Measurements from ENCODE around the gene RASAL2. TPM values are rescaled to one million over a fixed set of nuclear protein-coding genes. Genes with fewer than 3 reads are reported as not detected.
"Not testable (repeated sequence)": the region's sequence is repeated elsewhere in the genome, so short reads cannot be mapped to it uniquely, and the experiment has no call there.

Gene RASAL2
- total RNA-seq, 1 experiment from 2014 or later = not detected

GRCh38 chr1:178500091-178500770, 406.3 kb downstream of the RASAL2 start:
- Histone ChIP-seq H3K27ac (ENCODE audit: low read length) (no peak overlapping the region), H3K9me2 (replicated peaks; ENCODE audit: insufficient read depth, low read length) (no peaks in the 10 kb centered on the region), H3K4me1 (ENCODE audit: low read length) (no peaks in the 10 kb centered on the region), H3K4me3 (ENCODE audit: low read length) (no peak overlapping the region), H3K27me3 (ENCODE audit: low read length) (no peaks in the 10 kb centered on the region), H2AFZ (ENCODE audit: low read length) (no peak overlapping the region), H3K9me3 (ENCODE audit: low read length) (no peaks in the 10 kb centered on the region), H4K20me1 (ENCODE audit: insufficient read depth, low read depth, low read length) (no peaks in the 10 kb centered on the region), H3K36me3 (ENCODE audit: insufficient read depth, low read length) (no peaks in the 10 kb centered on the region), H3K4me2 (ENCODE audit: low read depth, low read length, poor library complexity, severe bottlenecking) (no peak overlapping the region), H3K79me2 (ENCODE audit: low read length) (no peaks in the 10 kb centered on the region), H3K9ac (ENCODE audit: low read length) (no peak overlapping the region)
- DNase-seq = no peak

DNA sequence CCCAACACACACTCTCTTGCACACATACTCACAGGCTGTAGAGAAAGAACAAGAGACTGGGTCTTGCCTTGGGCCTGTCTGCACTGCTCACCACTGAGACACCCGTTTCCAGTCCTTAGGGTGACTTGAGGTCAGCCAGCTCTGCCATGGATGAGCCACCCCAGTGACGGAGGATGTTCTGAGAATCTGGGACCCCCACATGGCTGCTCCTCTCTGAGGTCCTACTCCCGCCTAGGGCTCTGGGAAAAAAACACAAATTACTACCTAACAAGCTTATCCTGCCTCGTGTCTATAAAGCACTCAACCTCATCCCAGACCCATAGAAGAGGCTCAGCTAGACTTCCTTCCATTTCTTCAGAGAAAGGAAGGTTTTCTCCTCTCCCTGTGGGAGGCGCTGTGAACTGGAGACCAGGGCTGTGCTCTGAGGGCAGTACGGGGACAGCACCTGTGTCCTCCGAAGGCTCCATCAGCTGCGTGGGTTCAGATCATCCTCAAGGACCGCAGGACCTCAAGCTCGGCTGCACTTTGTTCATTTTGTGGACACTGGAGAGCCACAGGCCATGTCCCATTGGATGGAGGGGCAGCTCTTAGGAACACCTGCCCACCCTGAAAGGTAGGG, 407.1 kb downstream of the RASAL2 start:
- H3K9me2 ChIP-seq (replicated peaks; ENCODE audit: insufficient read depth, low read length) = no peaks in the 10 kb centered on the region
- no peaks in the 10 kb centered on the region for H3K4me1 ChIP-seq (ENCODE audit: low read length)
- no peak overlapping the region for H2AFZ ChIP-seq (ENCODE audit: low read length)
- no peak overlapping the region for H3K27ac ChIP-seq (ENCODE audit: low read length)
- no peaks in the 10 kb centered on the region for H3K9me3 ChIP-seq (ENCODE audit: low read length)
- no peak overlapping the region for H3K9ac ChIP-seq (ENCODE audit: low read length)
- H3K4me2 ChIP-seq (ENCODE audit: low read depth, low read length, poor library complexity, severe bottlenecking) = no peak overlapping the region
- no peaks in the 10 kb centered on the region for H3K79me2 ChIP-seq (ENCODE audit: low read length)
- H3K27me3 ChIP-seq (ENCODE audit: low read length) = no peaks in the 10 kb centered on the region
- H3K4me3 ChIP-seq (ENCODE audit: low read length) = no peak overlapping the region
- DNase-seq = no peak
- no peaks in the 10 kb centered on the region for H3K36me3 ChIP-seq (ENCODE audit: insufficient read depth, low read length)
- H4K20me1 ChIP-seq (ENCODE audit: insufficient read depth, low read depth, low read length) = no peaks in the 10 kb centered on the region

DNA sequence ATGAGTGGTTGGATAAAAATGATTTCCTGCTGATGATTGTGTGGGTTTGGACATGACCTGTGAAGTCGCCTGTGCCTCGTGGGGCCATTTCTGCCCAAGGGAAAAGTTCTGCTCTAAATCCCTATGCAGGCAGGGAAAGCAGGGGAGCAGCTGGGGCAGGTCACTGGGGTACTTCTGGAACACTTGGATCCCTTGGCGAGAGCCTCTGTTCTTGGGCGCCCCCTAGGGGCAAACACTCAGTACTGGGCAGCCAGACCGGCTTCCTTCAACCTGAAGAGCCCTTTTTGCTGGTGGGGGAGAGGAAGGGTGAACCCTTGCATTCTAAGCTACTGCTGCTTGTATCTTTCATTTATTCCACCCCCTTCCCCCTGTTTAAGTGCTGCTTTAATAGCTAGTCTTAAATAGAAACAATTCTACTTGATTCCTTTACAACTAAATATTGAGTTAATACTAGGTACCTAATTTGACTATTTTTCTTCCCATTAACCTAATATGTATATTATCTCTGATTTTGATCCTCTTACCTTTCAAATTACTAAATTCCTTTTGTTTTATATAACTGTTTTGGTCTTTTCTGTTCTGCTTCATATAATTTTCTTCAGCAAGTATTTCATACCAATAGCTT, 407.9 kb downstream of the RASAL2 start:
- Histone ChIP-seq H3K4me3 (ENCODE audit: low read length) (no peak overlapping the region), H2AFZ (ENCODE audit: low read length) (no peak overlapping the region), H3K27ac (ENCODE audit: low read length) (no peak overlapping the region), H3K4me1 (ENCODE audit: low read length) (no peaks in the 10 kb centered on the region), H4K20me1 (ENCODE audit: insufficient read depth, low read depth, low read length) (no peaks in the 10 kb centered on the region), H3K9me2 (replicated peaks; ENCODE audit: insufficient read depth, low read length) (no peaks in the 10 kb centered on the region), H3K4me2 (ENCODE audit: low read depth, low read length, poor library complexity, severe bottlenecking) (no peak overlapping the region), H3K27me3 (ENCODE audit: low read length) (no peaks in the 10 kb centered on the region), H3K79me2 (ENCODE audit: low read length) (no peaks in the 10 kb centered on the region), H3K9me3 (ENCODE audit: low read length) (no peaks in the 10 kb centered on the region), H3K9ac (ENCODE audit: low read length) (no peak overlapping the region), H3K36me3 (ENCODE audit: insufficient read depth, low read length) (no peaks in the 10 kb centered on the region)
- DNase-seq = peak; percentile 89

DNA sequence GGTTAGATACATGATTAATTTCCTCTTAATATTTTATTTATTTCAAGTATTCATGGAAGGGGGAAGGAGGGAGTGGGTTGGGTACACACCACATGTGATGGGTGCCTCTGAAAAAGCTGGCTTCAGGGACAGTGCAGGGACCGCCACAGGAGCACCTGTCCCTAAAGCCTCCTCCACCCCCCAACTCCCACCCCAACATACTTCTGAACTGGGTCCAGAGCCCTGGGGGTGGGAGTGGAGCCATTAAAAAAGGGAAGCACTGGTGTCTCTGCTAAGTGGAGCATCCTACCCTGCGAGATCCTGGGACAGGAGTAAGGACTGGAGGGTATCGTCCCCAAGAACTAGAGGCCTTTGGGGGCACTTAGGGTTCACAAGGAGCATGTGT, 408.4 kb downstream of the RASAL2 start:
- no peaks in the 10 kb centered on the region for H3K36me3 ChIP-seq (ENCODE audit: insufficient read depth, low read length)
- H3K9me3 ChIP-seq (ENCODE audit: low read length) = no peaks in the 10 kb centered on the region
- no peaks in the 10 kb centered on the region for H3K79me2 ChIP-seq (ENCODE audit: low read length)
- no peaks in the 10 kb centered on the region for H3K9me2 ChIP-seq (replicated peaks; ENCODE audit: insufficient read depth, low read length)
- no peak overlapping the region for H3K4me2 ChIP-seq (ENCODE audit: low read depth, low read length, poor library complexity, severe bottlenecking)
- no peaks in the 10 kb centered on the region for H3K4me1 ChIP-seq (ENCODE audit: low read length)
- H3K9ac ChIP-seq (ENCODE audit: low read length) = no peak overlapping the region
- no peaks in the 10 kb centered on the region for H3K27me3 ChIP-seq (ENCODE audit: low read length)
- no peaks in the 10 kb centered on the region for H4K20me1 ChIP-seq (ENCODE audit: insufficient read depth, low read depth, low read length)
- no peak for DNase-seq
- no peak overlapping the region for H2AFZ ChIP-seq (ENCODE audit: low read length)
- no peak overlapping the region for H3K4me3 ChIP-seq (ENCODE audit: low read length)
- H3K27ac ChIP-seq (ENCODE audit: low read length) = no peak overlapping the region

DNA sequence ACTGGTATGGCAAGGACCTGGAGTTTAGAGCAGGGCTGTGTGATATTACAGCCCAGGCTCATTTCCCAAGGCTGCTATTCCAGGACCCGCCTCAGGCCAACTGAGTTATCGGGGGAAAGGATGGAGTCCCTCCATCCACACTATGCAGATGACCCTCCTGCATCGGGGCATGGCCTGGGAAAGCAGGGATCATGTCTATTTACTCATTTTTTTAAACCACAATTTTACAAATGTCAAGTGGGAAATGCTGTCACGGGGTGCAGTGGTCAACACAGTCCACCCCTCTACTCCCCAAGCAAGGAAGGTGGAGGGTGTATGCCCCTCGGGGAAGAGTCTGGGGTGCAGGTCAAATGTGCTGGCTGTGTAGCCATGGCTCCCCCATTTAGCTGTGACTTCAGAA, 409.0 kb downstream of the RASAL2 start:
- Histone ChIP-seq H3K9me3 (ENCODE audit: low read length) (no peaks in the 10 kb centered on the region), H3K79me2 (ENCODE audit: low read length) (no peaks in the 10 kb centered on the region), H4K20me1 (ENCODE audit: insufficient read depth, low read depth, low read length) (no peaks in the 10 kb centered on the region), H3K36me3 (ENCODE audit: insufficient read depth, low read length) (no peaks in the 10 kb centered on the region), H3K27me3 (ENCODE audit: low read length) (no peaks in the 10 kb centered on the region), H3K4me2 (ENCODE audit: low read depth, low read length, poor library complexity, severe bottlenecking) (no peak overlapping the region), H2AFZ (ENCODE audit: low read length) (no peak overlapping the region), H3K9ac (ENCODE audit: low read length) (no peak overlapping the region), H3K4me3 (ENCODE audit: low read length) (no peak overlapping the region), H3K4me1 (ENCODE audit: low read length) (no peaks in the 10 kb centered on the region), H3K9me2 (replicated peaks; ENCODE audit: insufficient read depth, low read length) (no peaks in the 10 kb centered on the region), H3K27ac (ENCODE audit: low read length) (no peak overlapping the region)
- no peak for DNase-seq

DNA sequence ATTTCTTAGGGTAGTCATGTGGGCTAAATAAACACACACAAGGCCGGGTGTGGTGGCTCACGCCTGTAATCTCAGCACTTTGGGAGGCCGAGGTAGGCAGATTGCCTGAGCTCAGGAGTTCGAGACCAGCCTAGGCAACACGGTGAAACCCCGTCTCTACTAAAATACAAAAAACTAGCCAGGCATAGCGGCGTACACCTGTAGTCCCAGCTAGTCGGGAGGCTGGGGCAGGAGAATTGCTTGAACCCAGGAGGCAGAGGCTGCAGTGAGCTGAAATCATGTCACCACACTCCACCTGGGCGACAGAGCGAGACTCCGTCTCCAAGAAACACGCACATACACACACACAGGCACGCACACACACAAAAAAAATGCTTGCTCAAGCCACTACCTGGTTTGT, 409.4 kb downstream of the RASAL2 start:
- H3K79me2 ChIP-seq (ENCODE audit: low read length); H3K4me1 ChIP-seq (ENCODE audit: low read length); H3K4me3 ChIP-seq (ENCODE audit: low read length); H2AFZ ChIP-seq (ENCODE audit: low read length); H4K20me1 ChIP-seq (ENCODE audit: insufficient read depth, low read depth, low read length); H3K9me3 ChIP-seq (ENCODE audit: low read length); DNase-seq; H3K4me2 ChIP-seq (ENCODE audit: low read depth, low read length, poor library complexity, severe bottlenecking); H3K36me3 ChIP-seq (ENCODE audit: insufficient read depth, low read length); H3K9ac ChIP-seq (ENCODE audit: low read length); H3K27me3 ChIP-seq (ENCODE audit: low read length); H3K27ac ChIP-seq (ENCODE audit: low read length); H3K9me2 ChIP-seq (replicated peaks; ENCODE audit: insufficient read depth, low read length): not testable (repeated sequence)

DNA sequence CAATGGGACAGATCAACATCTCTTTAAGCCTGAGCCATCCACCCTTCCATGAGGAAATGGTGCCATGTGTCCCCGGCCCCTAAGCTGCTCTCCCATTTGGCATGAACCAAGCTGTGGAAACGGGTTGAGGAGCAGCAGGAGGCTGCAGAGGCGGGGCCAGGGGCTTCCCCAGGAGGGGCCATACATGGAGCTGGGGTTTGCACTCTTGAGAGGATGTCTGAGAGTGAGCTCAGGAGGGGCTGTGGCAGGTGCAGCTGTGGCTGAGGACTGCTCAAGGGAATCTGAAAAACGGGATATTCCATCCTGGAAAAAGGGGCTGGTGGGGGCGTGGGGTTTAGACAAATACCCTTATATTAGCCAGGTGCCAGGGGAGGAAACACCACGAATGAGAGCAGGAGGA, 409.9 kb downstream of the RASAL2 start:
- no peak for DNase-seq
- Histone ChIP-seq H3K4me3 (ENCODE audit: low read length) (no peak overlapping the region), H3K9ac (ENCODE audit: low read length) (no peak overlapping the region), H3K36me3 (ENCODE audit: insufficient read depth, low read length) (no peaks in the 10 kb centered on the region), H3K4me2 (ENCODE audit: low read depth, low read length, poor library complexity, severe bottlenecking) (no peak overlapping the region), H4K20me1 (ENCODE audit: insufficient read depth, low read depth, low read length) (no peaks in the 10 kb centered on the region), H3K4me1 (ENCODE audit: low read length) (no peaks in the 10 kb centered on the region), H3K9me3 (ENCODE audit: low read length) (no peaks in the 10 kb centered on the region), H2AFZ (ENCODE audit: low read length) (no peak overlapping the region), H3K27ac (ENCODE audit: low read length) (no peak overlapping the region), H3K79me2 (ENCODE audit: low read length) (no peaks in the 10 kb centered on the region), H3K27me3 (ENCODE audit: low read length) (no peaks in the 10 kb centered on the region), H3K9me2 (replicated peaks; ENCODE audit: insufficient read depth, low read length) (no peaks in the 10 kb centered on the region)

- no peaks in the 10 kb centered on the region for H3K4me1 ChIP-seq (ENCODE audit: low read length)
Measured at GRCh38 chr1:178504286-178504685, 410.4 kb downstream of the RASAL2 start.

More at GRCh38 chr1:178504286-178504685, 410.4 kb downstream of the RASAL2 start:
- no peak overlapping the region for H3K4me3 ChIP-seq (ENCODE audit: low read length)
- H3K27me3 ChIP-seq (ENCODE audit: low read length) = no peaks in the 10 kb centered on the region
- H3K9ac ChIP-seq (ENCODE audit: low read length) = no peak overlapping the region
- no peaks in the 10 kb centered on the region for H3K79me2 ChIP-seq (ENCODE audit: low read length)
- H3K9me2 ChIP-seq (replicated peaks; ENCODE audit: insufficient read depth, low read length) = no peaks in the 10 kb centered on the region
- no peaks in the 10 kb centered on the region for H4K20me1 ChIP-seq (ENCODE audit: insufficient read depth, low read depth, low read length)
- H2AFZ ChIP-seq (ENCODE audit: low read length) = no peak overlapping the region
- no peaks in the 10 kb centered on the region for H3K9me3 ChIP-seq (ENCODE audit: low read length)
- no peaks in the 10 kb centered on the region for H3K36me3 ChIP-seq (ENCODE audit: insufficient read depth, low read length)
- no peak for DNase-seq
- no peak overlapping the region for H3K27ac ChIP-seq (ENCODE audit: low read length)
- no peak overlapping the region for H3K4me2 ChIP-seq (ENCODE audit: low read depth, low read length, poor library complexity, severe bottlenecking)
